GM12864 (cell line): Measurements from ENCODE around the gene DNASE1.

Source experiments
- DNase-seq: peaks from one replicate; pipeline ENCODE4 v3.0.0-alpha.2; 2011; ENCODE audit warnings: low read depth
- H3K4me3 ChIP-seq: 2 replicates; pipeline ENCODE4 v1.5.1; 2011; ENCODE audit warnings: mild to moderate bottlenecking, low read depth, low read length, control low read depth
- TF ChIP-seq, protein P1 (sequence below): IDR thresholded peaks from 2 replicates; pipeline ENCODE4 v1.5.1; 2011; ENCODE audit warnings: low read depth, mild to moderate bottlenecking, moderate library complexity, low read length, control low read depth, inconsistent platforms; ENCODE audit errors: missing control alignments

DNASE1 gene

DNA sequence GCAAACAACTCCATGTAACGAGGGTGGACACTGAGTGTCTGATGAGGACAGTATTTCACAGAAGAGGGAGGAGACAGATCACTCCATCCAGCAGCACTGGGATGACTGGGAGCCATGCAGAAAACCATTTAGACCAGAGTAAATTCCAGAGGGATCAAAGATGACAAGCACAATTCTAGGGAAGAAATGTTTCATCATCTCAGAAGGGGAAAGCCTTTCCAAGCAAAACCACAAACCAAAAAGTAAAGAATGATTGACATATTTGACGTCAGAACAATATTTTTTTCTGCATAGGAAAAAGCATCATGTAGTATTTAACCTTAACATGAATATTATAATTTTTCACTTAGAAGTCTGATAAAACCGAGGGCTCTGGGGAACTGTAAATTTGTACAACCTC, 4.8 kb downstream of the DNASE1 start:
- DNase-seq, result no peak
- no peak overlapping the region for H3K4me3 ChIP-seq
- TF ChIP-seq, protein P1, sequence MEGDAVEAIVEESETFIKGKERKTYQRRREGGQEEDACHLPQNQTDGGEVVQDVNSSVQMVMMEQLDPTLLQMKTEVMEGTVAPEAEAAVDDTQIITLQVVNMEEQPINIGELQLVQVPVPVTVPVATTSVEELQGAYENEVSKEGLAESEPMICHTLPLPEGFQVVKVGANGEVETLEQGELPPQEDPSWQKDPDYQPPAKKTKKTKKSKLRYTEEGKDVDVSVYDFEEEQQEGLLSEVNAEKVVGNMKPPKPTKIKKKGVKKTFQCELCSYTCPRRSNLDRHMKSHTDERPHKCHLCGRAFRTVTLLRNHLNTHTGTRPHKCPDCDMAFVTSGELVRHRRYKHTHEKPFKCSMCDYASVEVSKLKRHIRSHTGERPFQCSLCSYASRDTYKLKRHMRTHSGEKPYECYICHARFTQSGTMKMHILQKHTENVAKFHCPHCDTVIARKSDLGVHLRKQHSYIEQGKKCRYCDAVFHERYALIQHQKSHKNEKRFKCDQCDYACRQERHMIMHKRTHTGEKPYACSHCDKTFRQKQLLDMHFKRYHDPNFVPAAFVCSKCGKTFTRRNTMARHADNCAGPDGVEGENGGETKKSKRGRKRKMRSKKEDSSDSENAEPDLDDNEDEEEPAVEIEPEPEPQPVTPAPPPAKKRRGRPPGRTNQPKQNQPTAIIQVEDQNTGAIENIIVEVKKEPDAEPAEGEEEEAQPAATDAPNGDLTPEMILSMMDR, result no peak

DNA sequence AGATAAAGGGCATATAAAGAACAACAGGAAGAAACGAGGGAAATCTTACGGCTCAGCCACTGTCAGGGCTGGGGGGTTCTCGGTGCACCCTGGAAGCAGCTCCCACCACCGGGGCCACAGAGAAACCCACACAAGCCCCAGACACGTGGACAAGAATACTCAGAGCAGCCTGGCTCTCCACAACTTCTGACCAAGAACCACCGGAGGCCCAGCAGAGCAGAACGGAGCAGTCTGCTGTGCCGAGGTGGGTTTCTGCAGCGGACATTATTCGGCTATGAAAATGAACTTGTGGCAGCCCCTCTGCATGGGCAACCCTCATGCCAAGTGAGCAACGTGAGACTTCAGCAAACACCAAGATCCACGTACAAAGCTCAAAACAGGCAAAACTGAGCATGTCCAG, 6.8 kb downstream of the DNASE1 start:
- TF ChIP-seq, protein P1, result no peak
- no peak for DNase-seq
- H3K4me3 ChIP-seq, result no peak overlapping the region

DNA sequence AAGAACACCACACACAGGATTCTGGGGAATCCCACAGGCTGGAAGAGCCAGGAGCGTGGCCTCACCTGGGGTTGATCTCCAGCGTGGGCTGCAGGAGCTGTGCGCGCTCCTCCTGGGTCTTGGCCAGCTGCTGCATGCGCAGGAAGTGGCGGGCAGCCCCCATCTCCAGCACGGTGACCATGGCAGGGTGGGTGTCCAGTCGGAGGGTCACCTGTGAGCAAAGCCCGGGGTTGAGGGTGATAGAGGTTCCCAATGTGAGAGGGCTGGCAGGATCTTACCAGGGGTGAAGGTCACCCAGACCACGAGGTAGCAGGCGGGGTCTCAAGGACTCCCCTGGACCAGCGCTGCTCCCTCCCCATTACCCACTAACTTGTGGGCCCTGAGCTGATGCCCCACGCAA, 7.4 kb downstream of the DNASE1 start:
- TF ChIP-seq, protein P1, result no peak
- no peak overlapping the region for H3K4me3 ChIP-seq
- DNase-seq, result no peak

DNA sequence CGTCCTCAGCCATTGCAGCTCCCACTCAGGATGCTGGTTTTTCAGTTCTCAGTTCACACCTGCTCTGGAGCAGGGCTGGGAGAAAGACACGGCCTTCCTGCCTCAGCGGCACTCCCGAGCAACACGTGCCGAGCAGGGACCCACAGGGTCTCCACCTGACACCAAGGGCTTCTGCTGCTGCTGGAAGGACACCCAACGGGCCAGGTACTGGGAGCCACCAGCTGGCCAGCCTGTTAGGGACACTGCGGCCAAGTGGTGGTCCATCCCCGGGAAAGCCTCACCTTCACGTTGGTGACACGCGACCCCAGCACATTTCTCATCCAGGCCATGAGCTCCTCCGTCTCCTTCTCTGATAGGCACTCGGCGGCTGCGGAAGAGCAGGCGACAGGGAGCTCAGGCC, 8.1 kb downstream of the DNASE1 start:
- TF ChIP-seq, protein P1, result no peak
- DNase-seq, result no peak
- H3K4me3 ChIP-seq, result no peak overlapping the region

DNA sequence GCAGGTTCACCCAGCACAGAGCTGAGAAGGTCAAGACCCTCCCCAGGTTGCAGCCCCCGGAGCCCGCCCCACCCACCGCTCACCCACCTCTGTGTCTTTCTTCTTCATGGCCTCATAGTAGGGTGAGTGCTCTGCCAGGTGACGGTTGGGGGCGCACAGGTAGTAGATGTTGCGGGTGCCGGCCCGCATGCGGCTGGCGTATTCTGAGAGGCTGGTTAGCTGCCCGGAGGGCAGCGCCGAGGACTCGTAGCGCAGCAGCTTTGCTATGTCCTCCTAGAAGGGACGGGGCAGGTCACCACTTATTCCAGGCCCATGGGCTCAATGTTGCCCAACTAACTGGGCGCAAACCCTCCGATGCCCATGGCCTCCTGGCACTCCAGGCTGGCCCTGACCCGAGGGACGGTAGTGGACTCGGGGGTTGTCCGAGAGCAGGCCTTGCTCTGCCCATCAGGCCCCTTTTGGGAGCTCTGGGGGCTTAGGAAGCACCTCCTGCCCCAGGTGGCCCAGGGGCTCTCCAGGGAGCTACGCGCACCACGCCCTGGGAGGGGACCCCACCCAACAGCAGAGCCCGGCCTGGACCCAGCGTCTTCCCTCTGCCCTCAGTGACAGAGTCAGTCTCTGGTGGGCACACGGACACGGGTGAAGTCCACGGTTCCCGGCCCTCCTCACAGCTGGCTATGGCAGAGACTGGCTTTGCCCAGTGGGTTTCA, 9.9 kb downstream of the DNASE1 start:
- TF ChIP-seq, protein P1, result no peak
- H3K4me3 ChIP-seq, result no peak overlapping the region
- no peak for DNase-seq

DNA sequence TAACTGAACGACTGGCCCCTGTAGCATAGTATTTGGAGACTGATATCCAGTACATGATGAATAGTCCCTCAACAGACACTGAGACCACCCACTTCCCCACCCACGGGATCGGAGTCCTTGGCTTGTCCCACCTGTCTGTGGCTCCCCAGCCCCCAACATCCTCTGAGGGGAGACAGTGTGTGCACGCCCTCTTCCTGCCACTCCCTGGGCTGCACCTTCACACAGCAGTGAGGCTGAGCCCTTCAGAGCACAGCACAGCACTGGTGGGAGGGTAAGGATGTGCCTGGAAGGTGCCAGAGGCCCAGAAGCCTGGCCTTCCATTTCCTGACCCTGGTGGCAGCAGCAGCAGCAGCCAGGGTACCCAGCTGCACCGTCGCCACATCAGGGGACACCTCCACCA, 11.0 kb downstream of the DNASE1 start:
- DNase-seq, result no peak
- H3K4me3 ChIP-seq, result no peak overlapping the region
- TF ChIP-seq, protein P1, result no peak

DNA sequence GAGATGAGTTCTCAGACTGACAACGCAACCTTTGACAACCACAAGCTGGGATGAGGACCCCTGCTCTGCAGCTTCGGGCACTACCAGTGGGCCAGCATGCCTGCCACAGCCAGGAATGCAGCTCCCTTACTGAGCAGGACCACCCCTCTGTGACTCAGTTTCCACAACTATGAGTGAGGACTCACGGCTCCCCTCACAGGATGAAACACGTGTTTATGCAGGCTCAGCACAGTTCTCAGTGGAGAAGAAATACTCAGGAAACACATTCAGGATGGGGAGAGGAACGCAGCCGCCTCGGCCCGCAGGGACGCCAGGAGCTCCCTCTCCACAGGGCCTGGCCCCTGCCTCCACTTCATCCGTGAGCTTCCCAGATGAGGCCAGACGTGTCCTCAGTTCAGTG, 14.1 kb downstream of the DNASE1 start:
- H3K4me3 ChIP-seq, result no peak overlapping the region
- DNase-seq, result no peak
- TF ChIP-seq, protein P1, result no peak
